Middle frontal gyrus (tissue), 1 donor: ENCODE data around the gene PSME4.
"Not testable (repeated sequence)": the region's sequence is repeated elsewhere in the genome, so short reads cannot be mapped to it uniquely, and the experiment has no call there.

Experiments
- DNase-seq: peaks from one replicate; pipeline ENCODE4 v3.0.0-alpha.2; 2015; ENCODE audit warnings: low spot score; ENCODE audit errors: extremely low spot score

PSME4 gene

DNA sequence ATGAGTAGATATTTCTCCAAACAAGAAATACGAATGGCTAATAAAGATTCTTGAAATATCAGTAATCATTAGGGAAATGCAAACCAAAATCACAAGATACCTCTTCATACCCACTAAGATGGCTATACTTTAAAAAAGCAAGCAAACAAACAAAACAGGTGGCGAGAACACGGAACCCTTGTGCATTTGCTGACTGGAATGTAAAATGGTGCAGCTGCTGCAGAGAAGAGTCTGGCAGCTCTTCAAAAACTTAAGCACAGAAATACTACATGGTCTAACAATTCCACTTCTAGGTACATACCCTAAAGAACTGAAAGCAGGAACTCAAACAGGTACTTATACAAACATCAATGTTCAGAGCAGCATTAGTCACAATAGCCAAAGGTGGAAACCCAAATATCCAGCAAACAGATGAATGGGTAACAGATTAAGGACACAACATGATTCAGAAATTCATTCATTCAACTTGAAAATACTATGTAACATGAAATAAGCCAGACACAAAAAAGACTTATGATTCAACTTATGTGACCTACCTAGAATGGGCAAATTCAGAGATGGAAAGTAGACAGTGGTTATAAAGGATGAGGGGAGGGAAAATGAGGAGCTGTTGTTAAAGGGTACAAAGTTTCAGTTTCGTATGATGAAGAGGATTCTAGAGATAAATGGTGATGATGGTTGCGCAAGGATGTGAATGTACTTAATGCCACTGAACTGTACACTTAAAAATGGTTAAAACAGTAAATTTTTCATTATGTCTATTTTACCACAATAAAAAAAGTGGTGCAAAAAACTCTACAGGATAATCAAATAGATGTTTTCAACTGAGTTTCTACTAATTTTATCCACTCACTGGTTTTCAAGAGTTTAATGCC, 84.2 kb downstream of the PSME4 start:
- no peak for DNase-seq

DNA sequence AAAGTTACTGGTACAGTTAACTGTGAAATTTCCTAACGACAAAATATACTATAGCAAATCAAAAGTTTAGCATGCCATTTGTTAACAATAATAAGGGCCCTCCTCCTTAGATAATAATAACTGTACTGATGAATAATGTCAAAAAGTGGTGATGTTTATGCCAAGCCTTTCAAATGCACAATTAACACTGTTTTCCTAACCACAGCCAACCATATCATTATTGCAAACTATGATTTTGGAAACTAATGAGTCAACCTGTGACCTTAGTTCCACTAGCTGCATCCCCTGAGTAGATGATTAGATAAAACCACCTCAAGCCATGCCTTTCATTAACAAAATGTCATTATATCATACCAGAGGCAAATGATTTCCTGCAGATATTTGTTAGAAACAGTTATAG, 85.9 kb downstream of the PSME4 start:
- DNase-seq, result no peak

DNA sequence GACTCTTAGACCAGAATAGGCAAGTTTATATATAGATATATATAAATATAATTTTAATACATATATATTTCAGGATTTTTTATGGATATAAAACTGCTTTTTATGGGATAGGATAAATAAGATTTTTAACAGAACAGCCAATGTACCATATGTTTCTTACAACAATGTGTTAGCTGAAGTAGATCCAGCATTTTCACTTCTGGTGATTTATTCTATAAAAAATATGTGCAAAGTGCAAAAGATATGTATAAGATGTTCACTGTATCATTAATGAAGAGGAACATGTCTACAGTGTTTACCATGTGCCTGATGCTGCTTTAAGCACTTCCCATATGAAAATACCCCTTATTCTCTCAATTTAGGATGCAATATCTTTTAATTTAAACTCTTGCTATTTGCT, 88.8 kb downstream of the PSME4 start:
- DNase-seq, result no peak

DNA sequence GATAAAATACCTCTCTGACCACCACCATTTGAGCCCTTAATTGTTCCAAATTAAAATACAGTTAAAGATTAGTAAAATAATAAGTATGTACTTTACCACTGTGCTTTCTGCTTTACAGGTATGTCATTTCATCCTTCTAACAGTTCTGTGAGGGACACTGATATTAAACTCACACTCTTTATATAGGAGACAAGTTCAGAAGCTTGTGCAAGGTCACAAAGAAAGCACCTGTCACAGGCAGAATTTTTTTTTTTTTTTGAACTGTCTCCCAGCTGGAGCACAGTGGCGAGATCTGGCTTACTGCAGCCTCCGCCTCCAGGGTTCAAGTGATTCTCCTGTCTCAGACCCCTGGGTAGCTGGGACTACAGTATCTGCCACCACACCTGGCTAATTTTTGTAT, 89.4 kb downstream of the PSME4 start:
- no peak for DNase-seq

DNA sequence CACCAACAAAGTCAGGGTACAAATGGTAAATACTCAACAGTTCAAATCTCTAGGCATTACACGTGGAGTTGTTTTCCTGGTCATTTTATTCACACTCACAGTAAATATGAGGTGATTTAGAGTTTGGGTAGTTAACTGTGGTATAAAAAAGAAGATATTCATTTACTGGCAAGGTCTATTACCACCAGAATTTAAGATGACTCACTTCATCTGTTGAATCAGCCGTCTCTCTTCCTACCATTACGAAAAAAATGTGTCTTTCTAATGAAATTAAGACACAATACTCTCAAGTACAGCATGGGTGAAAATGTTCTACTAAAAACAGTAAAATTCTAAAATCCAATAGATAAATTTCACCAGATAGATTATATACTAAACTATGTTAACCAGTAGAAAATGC, 90.0 kb downstream of the PSME4 start:
- no peak for DNase-seq

DNA sequence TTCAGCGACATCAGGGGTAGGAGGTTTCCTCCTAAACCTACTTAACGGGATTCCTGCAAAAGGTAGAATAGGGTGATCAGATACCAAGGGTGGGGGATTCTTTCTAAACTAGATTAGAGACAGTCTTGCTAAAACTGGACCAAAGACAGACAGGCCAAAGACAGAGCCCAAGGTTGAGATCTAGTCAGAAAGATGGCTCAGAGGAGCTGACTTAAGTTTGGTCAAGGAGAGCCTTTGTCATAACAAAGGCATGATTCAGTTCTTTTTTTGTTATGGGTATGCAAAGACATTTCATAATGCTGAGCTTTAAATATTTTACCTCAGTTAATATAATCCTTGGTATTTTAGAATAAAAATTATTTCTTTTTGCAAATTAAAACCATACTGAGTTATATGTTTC, 93.2 kb downstream of the PSME4 start:
- no peak for DNase-seq

DNA sequence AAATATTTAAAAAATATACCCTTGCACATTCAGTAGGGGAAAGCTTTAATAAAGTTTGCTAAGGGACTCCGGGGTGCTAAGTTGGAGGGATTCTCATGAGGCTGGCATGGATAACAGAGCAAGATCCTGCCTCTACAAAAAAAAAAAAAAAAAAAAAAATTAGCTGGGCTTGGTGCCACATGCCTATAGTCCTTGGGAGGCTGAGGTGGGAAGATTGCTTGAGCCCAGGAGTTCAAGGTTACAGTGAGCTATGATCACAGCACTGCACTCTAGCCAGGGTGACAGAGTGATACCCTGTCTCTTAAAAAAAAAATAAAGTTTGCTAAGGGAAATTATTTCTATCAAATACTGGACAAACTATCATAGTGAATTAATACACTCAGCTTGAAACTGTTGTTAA, 93.7 kb downstream of the PSME4 start:
- DNase-seq, result no peak

DNA sequence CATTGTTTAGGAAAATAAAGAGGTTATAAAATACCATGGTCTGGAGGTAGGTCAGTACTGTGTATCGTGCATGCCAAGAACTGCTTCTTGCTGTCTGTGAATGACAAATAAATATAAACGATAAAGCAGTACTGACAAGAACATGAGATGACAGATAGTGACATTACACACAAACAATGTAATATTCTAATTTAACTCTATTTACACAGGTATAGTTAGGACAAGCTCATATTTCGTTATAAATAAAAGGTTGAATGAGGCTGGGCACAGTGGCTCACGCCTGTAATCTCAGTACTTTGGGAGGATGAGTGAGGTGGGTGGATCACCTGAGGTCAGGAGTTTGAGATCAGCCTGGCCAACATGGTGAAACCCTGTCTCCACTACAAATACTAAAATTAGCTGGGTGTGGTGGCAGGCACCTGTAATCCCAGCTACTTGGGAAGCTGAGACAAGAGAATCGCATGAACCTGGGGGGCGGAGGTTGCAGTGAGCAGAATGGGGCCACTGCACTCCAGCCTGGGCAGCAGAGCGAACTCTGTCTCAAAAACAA, 96.3 kb downstream of the PSME4 start:
- no peak for DNase-seq

DNA sequence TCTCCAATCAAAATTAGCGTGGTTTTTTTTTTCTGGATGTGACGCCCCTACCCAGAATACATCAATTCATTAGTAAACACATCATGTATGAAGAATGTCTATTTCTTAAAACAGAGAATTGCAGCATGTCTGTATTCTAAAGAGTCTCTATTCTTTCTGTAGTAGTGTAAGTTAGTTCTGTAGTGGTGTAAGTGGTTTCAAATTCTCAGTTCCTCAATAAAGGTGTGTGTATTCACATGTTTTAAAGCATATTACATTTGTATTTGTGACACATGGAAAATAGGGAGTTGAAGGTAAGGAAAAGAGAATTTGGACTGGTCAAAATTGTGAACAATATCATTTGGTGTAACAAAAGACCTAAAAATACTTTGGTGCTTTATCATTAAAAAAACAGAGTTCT, 103.0 kb downstream of the PSME4 start:
- no peak for DNase-seq

DNA sequence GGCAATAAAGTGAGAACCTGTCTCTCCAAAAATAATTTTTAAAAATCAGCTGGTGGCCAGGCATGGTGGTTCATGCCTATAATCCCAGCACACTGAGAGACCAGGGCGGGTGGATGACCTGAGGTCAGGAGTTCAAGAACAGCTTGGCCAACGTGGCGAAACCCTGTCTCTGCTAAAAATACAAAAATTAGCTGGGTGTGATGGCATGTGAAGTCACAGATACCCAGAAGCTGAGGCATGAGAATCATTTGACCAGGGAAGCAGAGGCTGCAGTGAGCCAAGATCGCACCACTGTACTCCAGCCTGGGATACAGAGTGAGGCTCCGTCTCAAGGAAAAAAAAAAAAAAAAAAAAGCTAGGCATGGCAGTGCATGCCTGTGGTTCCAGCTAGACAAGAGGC, 103.6 kb downstream of the PSME4 start:
- no peak for DNase-seq

DNA sequence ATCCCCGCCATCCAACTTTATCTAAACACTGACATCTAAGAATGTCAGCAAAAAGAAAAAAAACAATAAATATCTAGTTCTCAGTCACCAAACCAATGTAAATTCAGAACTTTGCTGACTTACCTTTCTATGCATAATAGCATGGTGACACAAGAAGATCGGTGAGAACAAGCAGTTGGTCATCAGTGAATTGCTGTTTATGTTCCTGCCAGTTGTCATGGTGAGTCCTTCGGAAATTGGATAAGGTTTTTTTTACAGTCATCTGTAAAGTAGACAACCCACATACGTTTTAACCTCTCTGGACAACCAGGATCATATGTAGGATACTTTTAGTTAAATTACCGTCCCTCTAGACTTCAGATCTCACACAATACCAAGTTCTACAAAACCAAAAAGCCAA, 104.8 kb downstream of the PSME4 start:
- DNase-seq, result no peak

DNA sequence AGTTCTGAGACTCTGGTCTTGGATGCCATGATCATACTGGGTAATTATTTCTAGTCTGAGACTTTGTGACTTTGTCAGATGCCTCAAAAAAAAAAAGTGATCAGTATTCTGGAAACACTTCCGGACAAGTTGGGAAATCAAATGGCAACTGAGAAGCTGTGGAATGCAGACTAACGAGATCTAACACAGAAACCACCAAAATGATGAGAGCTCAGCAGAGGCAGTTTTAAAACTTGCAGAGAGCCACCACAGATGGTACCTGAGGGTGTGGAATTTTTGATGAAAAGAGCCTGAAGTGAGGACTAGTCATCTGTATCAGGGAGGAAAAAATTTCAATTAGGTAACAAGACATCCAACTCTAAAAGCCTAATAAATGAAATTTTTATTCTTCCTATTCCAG, 105.5 kb downstream of the PSME4 start:
- no peak for DNase-seq

DNA sequence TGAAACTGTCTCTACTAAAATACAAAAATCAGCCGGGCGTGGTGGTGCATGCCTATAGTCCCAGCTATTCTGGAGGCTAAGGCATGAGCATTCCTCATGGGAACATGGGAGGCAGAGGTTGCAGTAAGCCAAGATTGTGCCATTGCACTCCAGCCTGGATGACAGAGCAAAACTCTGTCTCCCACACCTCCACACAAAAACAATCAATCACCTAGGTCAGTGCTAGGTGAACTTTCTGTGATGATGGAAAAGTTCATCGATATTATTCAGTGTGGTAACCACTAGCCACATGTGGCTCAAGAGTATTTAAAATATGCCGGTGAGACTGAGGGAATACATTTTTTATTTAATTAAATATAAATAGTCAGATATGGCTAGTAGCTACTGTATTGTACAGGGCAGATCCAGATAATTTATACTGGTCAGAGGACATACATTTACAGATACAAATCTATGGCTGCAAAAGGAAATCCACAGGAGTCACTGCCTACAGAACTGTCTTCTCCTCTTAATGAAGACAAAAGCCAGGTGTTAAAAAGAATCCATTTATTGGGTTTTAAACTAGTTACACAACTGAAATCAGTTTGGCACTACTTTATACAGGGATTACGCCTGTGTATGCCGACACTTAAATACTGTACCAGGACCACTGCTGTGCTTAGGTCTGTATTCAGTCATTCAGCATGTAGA, 107.1 kb downstream of the PSME4 start:
- DNase-seq, result no peak

DNA sequence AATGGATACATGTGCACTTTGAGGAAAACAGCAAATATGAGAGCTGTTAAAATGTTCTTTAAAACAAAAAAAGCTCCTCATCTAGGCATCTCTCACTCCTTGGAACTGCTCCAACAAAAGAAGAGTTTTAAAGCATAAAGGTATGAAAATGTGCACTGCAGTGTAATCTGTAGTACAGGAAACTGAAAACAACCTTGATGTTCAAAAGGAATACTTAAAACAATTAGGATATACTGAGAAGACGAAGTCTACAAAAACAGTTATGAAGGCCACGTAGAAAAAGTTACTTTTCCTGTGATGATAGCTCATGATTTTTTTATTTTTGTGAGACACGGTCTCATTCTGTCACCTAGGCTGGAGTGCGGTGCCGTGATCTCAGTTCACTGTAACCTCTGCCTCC, 109.0 kb downstream of the PSME4 start:
- no peak for DNase-seq

DNA sequence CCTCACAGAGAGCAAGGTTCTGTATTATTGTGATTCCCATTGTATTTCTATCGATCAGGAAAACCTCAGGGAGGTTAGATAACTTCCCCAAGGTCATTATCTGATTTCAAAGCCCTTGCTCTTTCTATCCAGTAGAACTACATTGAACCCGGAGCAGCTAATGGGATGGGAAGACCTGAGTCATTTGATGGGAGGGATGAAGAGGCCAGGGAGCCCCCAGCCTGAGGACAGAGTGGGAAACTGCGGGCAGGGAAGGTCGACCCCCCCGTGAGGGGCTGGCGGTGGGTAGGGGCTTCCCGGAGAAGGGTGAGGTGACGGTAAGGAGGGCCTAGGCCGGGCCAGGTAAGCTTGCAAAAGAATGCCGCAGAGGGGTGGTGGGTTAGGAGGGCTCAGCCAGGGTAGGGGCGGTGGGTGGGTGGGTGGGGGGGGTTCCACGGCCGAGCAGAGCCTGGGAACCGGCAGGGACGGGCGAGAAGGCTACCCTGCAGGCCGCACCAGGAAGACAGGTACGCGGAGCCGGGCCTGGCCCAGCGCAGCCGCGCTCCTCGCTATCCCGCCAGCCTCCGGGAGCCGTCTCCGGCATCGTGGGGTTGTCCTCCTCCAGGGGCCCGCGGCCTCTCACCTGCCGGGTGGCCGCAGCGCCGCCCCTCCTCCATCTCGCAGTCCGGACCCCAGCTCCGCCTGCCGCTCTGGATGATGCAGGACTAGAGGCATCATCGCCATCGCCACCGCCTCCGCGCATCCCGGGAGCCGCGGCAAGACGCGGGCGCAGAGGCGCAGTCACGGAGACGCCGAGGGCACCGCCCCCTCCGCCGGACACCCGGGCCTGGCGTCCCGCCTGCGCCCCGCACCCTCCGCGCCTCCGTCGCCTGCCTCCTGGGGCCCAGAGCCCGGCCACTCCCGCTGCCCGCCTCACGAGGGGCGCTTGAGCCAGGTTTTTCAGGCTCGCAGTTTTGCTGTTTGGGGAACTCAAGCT, 111.3 kb downstream of the PSME4 start, which contains the start of gene GPR75:
GPR75 (minus strand) TSS at position 762 of the 976 bp plus-strand sequence. CDS start 5,211 bp downstream, outside the sequence.
- DNase-seq, result peak; percentile 25

DNA sequence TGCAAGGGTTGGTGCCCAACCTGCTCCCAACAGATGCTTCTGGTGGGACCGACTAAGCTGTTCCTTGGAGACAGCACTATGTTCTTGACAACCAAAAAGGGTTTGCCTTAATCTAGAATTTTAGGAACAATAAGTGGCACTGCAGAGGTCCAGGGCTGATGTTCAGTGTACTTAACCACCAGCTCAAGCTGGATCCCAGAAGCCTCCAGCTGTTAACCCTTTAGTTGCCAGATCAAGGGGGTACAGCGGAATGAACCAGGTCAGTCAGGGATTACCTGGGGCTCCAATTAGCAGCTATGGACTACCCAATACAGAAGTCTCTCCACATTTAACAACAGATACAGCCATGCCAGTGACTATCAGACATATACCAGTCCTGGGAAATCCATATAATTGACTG, 114.5 kb downstream of the PSME4 start:
- no peak for DNase-seq

DNA sequence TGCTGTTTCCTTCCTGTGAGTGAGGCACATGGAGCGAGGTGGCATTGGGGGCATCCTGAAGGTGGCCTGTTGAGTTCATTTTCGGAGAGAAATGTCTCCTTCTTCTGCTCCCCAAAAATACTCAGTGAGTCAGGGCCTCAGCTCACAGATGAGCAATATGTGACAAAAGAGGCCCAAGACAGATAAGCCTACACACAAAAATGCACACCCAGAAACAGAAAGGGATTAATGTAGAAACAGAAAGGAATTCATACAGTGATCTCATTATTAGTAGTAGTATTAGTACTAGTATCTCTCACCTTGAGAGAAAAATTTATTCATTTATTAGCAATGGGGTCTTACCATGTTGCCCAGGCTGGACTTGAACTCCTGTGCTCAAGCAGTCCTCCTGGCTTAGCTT, 116.1 kb downstream of the PSME4 start:
- no peak for DNase-seq

DNA sequence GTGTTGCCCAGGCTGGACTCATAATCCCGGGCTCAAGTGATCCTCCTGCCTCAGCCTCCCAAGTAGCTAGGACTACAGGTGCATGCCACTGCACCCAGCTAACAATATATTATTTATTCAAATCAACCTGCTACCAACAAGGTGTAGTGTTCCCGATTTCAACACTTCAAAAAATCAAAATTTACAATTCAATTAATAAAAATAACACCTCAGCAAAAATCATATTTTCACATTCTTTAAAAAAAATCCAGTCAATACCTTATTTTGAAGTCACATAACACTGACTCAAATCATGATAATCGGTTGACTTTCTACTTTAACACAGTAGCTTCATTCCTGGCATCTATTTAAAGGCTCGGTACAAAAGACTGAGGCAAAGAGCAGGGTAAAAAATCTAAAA, 118.3 kb downstream of the PSME4 start:
- DNase-seq, result no peak

DNA sequence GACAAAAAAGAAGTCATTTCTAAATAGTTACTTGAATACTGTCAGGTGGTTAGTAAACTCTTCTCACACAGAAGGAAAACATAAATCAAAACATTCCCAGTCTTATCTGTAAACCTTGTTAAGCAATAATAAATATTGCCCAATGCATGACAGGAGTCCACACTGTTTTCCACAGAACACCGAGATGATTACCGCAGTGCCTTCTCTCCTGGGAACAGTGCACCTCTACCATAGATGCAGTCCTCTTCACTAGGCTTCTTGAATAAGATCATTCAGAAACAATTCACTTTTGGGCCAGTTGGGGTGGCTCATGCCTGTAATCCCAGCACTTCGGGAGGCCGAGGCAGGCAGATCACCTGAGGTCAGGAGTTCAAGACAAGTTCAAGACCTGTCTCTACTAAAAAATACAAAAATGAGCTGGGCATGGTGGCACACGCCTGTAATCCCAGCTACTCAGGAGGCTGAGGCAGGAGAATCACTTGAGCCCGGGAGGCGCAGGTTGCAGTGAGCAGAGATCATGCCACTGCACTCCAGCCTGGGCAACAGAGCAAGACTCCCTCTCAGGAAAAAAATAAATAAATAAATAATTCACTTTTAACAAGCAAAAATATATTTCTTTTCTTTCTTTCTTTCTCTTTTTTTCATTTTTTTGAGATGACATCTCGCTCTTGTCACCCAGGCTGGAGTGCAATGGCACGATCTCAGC, 119.6 kb downstream of the PSME4 start:
- not testable (repeated sequence) for DNase-seq

DNA sequence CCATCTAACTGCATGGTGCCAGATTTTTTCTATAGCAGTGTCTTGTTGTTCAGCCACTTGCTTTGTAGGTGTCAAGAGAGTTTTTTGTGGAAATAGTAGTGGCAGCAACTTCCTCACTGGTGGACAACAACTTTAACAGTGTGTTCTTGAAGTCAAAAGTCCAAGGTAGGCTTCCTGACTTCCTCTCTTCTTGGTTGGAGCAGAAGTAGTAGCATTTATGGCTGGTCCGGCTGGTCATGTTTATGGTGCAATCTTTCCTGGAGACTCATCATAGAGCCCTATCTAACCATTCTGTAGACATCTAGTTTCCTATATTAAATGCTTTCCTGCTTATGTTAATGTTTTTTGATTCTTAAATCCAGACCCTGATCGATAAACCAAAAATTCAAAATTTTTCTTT, 122.7 kb downstream of the PSME4 start:
- DNase-seq, result no peak

DNA sequence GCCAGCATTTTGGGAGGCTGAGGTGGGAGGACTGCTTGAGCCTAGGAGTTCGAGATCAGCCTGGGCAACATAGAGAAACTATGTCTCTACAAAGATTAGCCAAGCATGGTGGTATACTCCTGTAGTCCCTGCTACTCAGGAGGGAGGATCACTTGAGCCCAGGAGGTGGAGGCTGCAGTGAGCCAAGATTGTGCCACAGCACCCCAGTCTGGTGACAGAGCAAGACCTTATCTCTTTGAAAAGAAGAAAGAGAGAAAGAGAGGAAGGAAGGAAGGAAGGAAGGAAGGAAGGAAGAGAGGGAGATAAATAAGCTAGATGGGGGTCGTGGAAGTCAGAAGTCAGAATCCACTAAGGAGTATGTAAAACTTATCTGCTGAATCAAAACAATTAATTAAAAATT, 127.2 kb downstream of the PSME4 start:
- DNase-seq, result no peak
